ENCODE measurements around the gene RADX.

RADX gene

GRCh38 chrX:106611679-106612392 lies at the start of gene RADX:
RADX (plus strand) TSS chrX:106611978; CDS start chrX:106612081, 103 bp downstream.
- no peak within 1 kb of the TSS for H3K4me3 ChIP-seq (ENCODE audit: low read depth, low read length)
- no peak for DNase-seq (ENCODE audit: low read depth)
- TF ChIP-seq MAX (IDR thresholded peaks at IDR 0.05; ENCODE audit: low read depth, low read length) (no peak), MYC (IDR thresholded peaks at IDR 0.05; ENCODE audit: low read depth, low read length) (no peak), POLR2A (IDR thresholded peaks at IDR 0.05; ENCODE audit: extremely low read depth, insufficient read length) (no peak), CTCF (IDR thresholded peaks at IDR 0.05; ENCODE audit: low read depth, low read length) (no peak)

GRCh38 chrX:106564986-106565385 lies 46.8 kb upstream of the RADX start:
- no peak for TF ChIP-seq POLR2A (IDR thresholded peaks at IDR 0.05; ENCODE audit: extremely low read depth, insufficient read length)
- no peak for TF ChIP-seq CTCF (IDR thresholded peaks at IDR 0.05; ENCODE audit: low read depth, low read length)
- no peak for TF ChIP-seq MAX (IDR thresholded peaks at IDR 0.05; ENCODE audit: low read depth, low read length)
- no peak for TF ChIP-seq MYC (IDR thresholded peaks at IDR 0.05; ENCODE audit: low read depth, low read length)
- DNase-seq (ENCODE audit: low read depth) = no peak

GRCh38 chrX:106566362-106566761 lies 45.4 kb upstream of the RADX start:
- DNase-seq (ENCODE audit: low read depth) = no peak
- H3K4me3 ChIP-seq (ENCODE audit: low read depth, low read length) = no peak overlapping the region
- no peak for TF ChIP-seq POLR2A (IDR thresholded peaks at IDR 0.05; ENCODE audit: extremely low read depth, insufficient read length)
- no peak for TF ChIP-seq MAX (IDR thresholded peaks at IDR 0.05; ENCODE audit: low read depth, low read length)
- TF ChIP-seq MYC (IDR thresholded peaks at IDR 0.05; ENCODE audit: low read depth, low read length) = no peak
- no peak for TF ChIP-seq CTCF (IDR thresholded peaks at IDR 0.05; ENCODE audit: low read depth, low read length)

More at GRCh38 chrX:106564986-106565385, 46.8 kb upstream of the RADX start:
- H3K4me3 ChIP-seq (ENCODE audit: low read depth, low read length) = no peak overlapping the region

GRCh38 chrX:106581856-106582255 lies 29.9 kb upstream of the RADX start:
- no peak overlapping the region for H3K4me3 ChIP-seq (ENCODE audit: low read depth, low read length)
- no peak for DNase-seq (ENCODE audit: low read depth)
- no peak for TF ChIP-seq CTCF (IDR thresholded peaks at IDR 0.05; ENCODE audit: low read depth, low read length)
- TF ChIP-seq MAX (IDR thresholded peaks at IDR 0.05; ENCODE audit: low read depth, low read length) = no peak
- no peak for TF ChIP-seq POLR2A (IDR thresholded peaks at IDR 0.05; ENCODE audit: extremely low read depth, insufficient read length)
- no peak for TF ChIP-seq MYC (IDR thresholded peaks at IDR 0.05; ENCODE audit: low read depth, low read length)

- H3K4me3 ChIP-seq (ENCODE audit: low read depth, low read length) = no peak overlapping the region
- DNase-seq (ENCODE audit: low read depth) = no peak
- no peak for TF ChIP-seq MAX (IDR thresholded peaks at IDR 0.05; ENCODE audit: low read depth, low read length)
- TF ChIP-seq MYC (IDR thresholded peaks at IDR 0.05; ENCODE audit: low read depth, low read length) = no peak
- TF ChIP-seq POLR2A (IDR thresholded peaks at IDR 0.05; ENCODE audit: extremely low read depth, insufficient read length) = no peak
These were observed 26.3 kb upstream of the RADX start for GRCh38 chrX:106585478-106585877.

- no peak for DNase-seq (ENCODE audit: low read depth)
- TF ChIP-seq MYC (IDR thresholded peaks at IDR 0.05; ENCODE audit: low read depth, low read length) (no peak), CTCF (IDR thresholded peaks at IDR 0.05; ENCODE audit: low read depth, low read length) (no peak), MAX (IDR thresholded peaks at IDR 0.05; ENCODE audit: low read depth, low read length) (no peak), POLR2A (IDR thresholded peaks at IDR 0.05; ENCODE audit: extremely low read depth, insufficient read length) (no peak)
- no peak overlapping the region for H3K4me3 ChIP-seq (ENCODE audit: low read depth, low read length)
These were observed 23.0 kb upstream of the RADX start for GRCh38 chrX:106588801-106589200.

All from NB4 (cell line).